ENCODE results near the gene TBC1D9B. TPM values are rescaled to one million over a fixed set of nuclear protein-coding genes. Genes with fewer than 3 reads are reported as not detected.
A peak's percentile ranks its signal among the peaks of the same experiment; 100 is the strongest.

Gene TBC1D9B
- polyA plus RNA-seq, 10 donors = 42.8 to 69.7 (median 56.2) TPM

- DNase-seq = peak; percentile 89 to 96 (median 94)
Measured at GRCh38 chr5:179821298-179822058, 86.2 kb downstream of the TBC1D9B start.

GRCh38 chr5:179820483-179821297 is 87.0 kb downstream of the TBC1D9B start, which contains the start of gene SQSTM1:
Gene SQSTM1 (plus strand): TSS chr5:179820905. CDS start chr5:179820937, 32 bp downstream.
- DNase-seq = peak; percentile 80 to 96 (median 93)

- peak in 1 of 3 donors; percentile 68 for DNase-seq
Measured at GRCh38 chr5:179820127-179820482, 87.6 kb downstream of the TBC1D9B start.

- peak in 2 of 3 donors; percentile 56 to 82 for DNase-seq
Measured at GRCh38 chr5:179819296-179820126, 88.2 kb downstream of the TBC1D9B start.

GRCh38 chr5:179818746-179819295 is 88.9 kb downstream of the TBC1D9B start:
- peak; percentile 87 to 94 (median 89) for DNase-seq

GRCh38 chr5:179817890-179818745 is 89.6 kb downstream of the TBC1D9B start:
- no peak for DNase-seq

GRCh38 chr5:179817470-179817840 is 90.2 kb downstream of the TBC1D9B start:
- no peak for DNase-seq

- DNase-seq = peak in 1 of 3 donors; percentile 55
Measured at GRCh38 chr5:179816796-179817469, 90.8 kb downstream of the TBC1D9B start.

- DNase-seq = no peak
Measured at GRCh38 chr5:179816401-179816795, 91.3 kb downstream of the TBC1D9B start.

GRCh38 chr5:179815491-179816249 is 92.0 kb downstream of the TBC1D9B start:
- DNase-seq = no peak

- DNase-seq = no peak
Measured at GRCh38 chr5:179814090-179814489, 93.6 kb downstream of the TBC1D9B start.

GRCh38 chr5:179812997-179813607 is 94.6 kb downstream of the TBC1D9B start:
- DNase-seq = no peak

GRCh38 chr5:179812135-179812825 is 95.4 kb downstream of the TBC1D9B start:
- DNase-seq = no peak

Other genes with a start within 250 kb of the TBC1D9B start
- under 1 TPM in 7 of 10 donors, not detected in 3; 0.37 to 0.62 (median 0.48) TPM for gene CBY3, start 226.9 kb downstream of the TBC1D9B start, polyA plus RNA-seq (ENCODE audit: insufficient read length in 10 of 10)
- gene CANX, start 208.9 kb downstream of the TBC1D9B start, polyA plus RNA-seq (ENCODE audit: insufficient read length in 10 of 10) = 100 to 1,000 TPM; 192 to 285 (median 237) TPM
- 10 to 100 TPM; 22.0 to 30.0 (median 25.1) TPM for gene MAML1, start 175.1 kb downstream of the TBC1D9B start, polyA plus RNA-seq (ENCODE audit: insufficient read length in 10 of 10)
- gene LTC4S, start 113.9 kb downstream of the TBC1D9B start, polyA plus RNA-seq (ENCODE audit: insufficient read length in 10 of 10) = 1 to 10 TPM; 1.3 to 3.3 (median 2.2) TPM
- gene MGAT4B, start 101.0 kb downstream of the TBC1D9B start, polyA plus RNA-seq (ENCODE audit: insufficient read length in 10 of 10) = 10 to 100 TPM; 51.0 to 85.6 (median 68.9) TPM
- gene SQSTM1, start 87.0 kb downstream of the TBC1D9B start, polyA plus RNA-seq (ENCODE audit: insufficient read length in 10 of 10) = 10 to 100 TPM; 56.1 to 76.1 (median 61.2) TPM
- gene MRNIP, start 49.1 kb downstream of the TBC1D9B start, polyA plus RNA-seq (ENCODE audit: insufficient read length in 10 of 10) = 10 to 100 TPM in 9 of 10 donors, 1 to 10 TPM in 1; 9.4 to 23.5 (median 15.0) TPM
- gene RNF130, start 163.9 kb upstream of the TBC1D9B start, polyA plus RNA-seq (ENCODE audit: insufficient read length in 10 of 10) = 10 to 100 TPM; 36.5 to 49.8 (median 43.2) TPM